GM23338 (cell line): ENCODE results near the gene RIMS4. TPM values are rescaled to one million over a fixed set of nuclear protein-coding genes. Genes with fewer than 3 reads are reported as not detected.

Source experiments
- ATAC-seq: fragments of 200-7000 bp; cut with Tn5 transposase; 3 replicates; pipeline ENCODE4 v1.9.1; 2020
- DNase-seq: peaks from one replicate; pipeline ENCODE4 v3.0.0-alpha.2; 2015; ENCODE audit warnings: low spot score
- H2AFZ ChIP-seq: fragments of 200-600 bp; sonication (generic); 2 replicates; pipeline ENCODE4 v1.8.0; 2016; ENCODE audit warnings: antibody characterized with exemption, mild to moderate bottlenecking, moderate library complexity
- H3F3A ChIP-seq: fragments of 200-600 bp; sonication (generic); replicated peaks from 2 replicates; pipeline ENCODE4 v1.8.0; 2017; ENCODE audit warnings: antibody characterized with exemption, mixed run types, low read depth
- H3K27ac ChIP-seq: fragments of 200-600 bp; sonication (generic); 2 replicates; pipeline ENCODE4 v1.6.1; 2016; ENCODE audit warnings: low read depth
- H3K27me3 ChIP-seq: fragments of 200-600 bp; sonication (generic); 2 replicates; pipeline ENCODE4 v1.8.0; 2016; ENCODE audit warnings: mild to moderate bottlenecking, mixed run types, moderate library complexity; ENCODE audit not compliant: insufficient read depth
- H3K36me3 ChIP-seq: fragments of 200-600 bp; sonication (generic); 2 replicates; pipeline ENCODE4 v1.8.0; 2016; ENCODE audit warnings: mild to moderate bottlenecking; ENCODE audit not compliant: insufficient read depth
- H3K4me1 ChIP-seq: fragments of 200-600 bp; sonication (generic); 2 replicates; pipeline ENCODE4 v1.8.0; 2016; ENCODE audit warnings: mild to moderate bottlenecking, moderate library complexity; ENCODE audit not compliant: insufficient read depth
- H3K4me2 ChIP-seq: fragments of 200-600 bp; sonication (generic); 2 replicates; pipeline ENCODE4 v1.7.1; 2017; ENCODE audit warnings: mixed run types
- H3K4me3 ChIP-seq: fragments of 200-600 bp; sonication (generic); 2 replicates; pipeline ENCODE4 v1.6.1; 2016; ENCODE audit warnings: mixed run types
- H3K79me2 ChIP-seq: fragments of 200-600 bp; sonication (generic); replicated peaks from 2 replicates; pipeline ENCODE4 v1.8.0; 2017; ENCODE audit warnings: mild to moderate bottlenecking; ENCODE audit not compliant: insufficient read depth
- H3K9me2 ChIP-seq: fragments of 200-600 bp; sonication (generic); 2 replicates; pipeline ENCODE4 v1.8.0; 2017; ENCODE audit not compliant: insufficient read depth
- H4K20me1 ChIP-seq: fragments of 200-600 bp; sonication (generic); replicated peaks from 2 replicates; pipeline ENCODE4 v1.8.0; 2017; ENCODE audit warnings: mild to moderate bottlenecking; ENCODE audit not compliant: insufficient read depth
- H3K27ac Mint-ChIP-seq: 2 replicates; pipeline ENCODE4 v1.8.0; 2020; ENCODE audit warnings: inconsistent platforms, mild to moderate bottlenecking, moderate library complexity, mixed read lengths
- H3K27me3 Mint-ChIP-seq: 3 replicates; pipeline ENCODE4 v1.8.0; 2022; ENCODE audit warnings: low read depth, mild to moderate bottlenecking, moderate library complexity, mixed read lengths, inconsistent platforms; ENCODE audit not compliant: insufficient read depth, poor library complexity
- H3K36me3 Mint-ChIP-seq: 3 replicates; pipeline ENCODE4 v1.8.0; 2021; ENCODE audit warnings: low read depth, mild to moderate bottlenecking, inconsistent platforms, moderate library complexity, mixed read lengths
- H3K4me1 Mint-ChIP-seq: 3 replicates; pipeline ENCODE4 v1.8.0; 2020; ENCODE audit warnings: mild to moderate bottlenecking, inconsistent platforms, mixed read lengths
- H3K4me3 Mint-ChIP-seq: 3 replicates; pipeline ENCODE4 v1.8.0; 2021; ENCODE audit warnings: moderate library complexity, mild to moderate bottlenecking, inconsistent platforms, mixed read lengths
- H3K9me3 Mint-ChIP-seq: 3 replicates; pipeline ENCODE4 v1.8.0; 2020; ENCODE audit warnings: moderate library complexity, mild to moderate bottlenecking, inconsistent platforms, mixed read lengths
- JUNB ChIP-seq: IDR thresholded peaks from one replicate; pipeline ENCODE4 v1.6.1; 2016; ENCODE audit warnings: antibody characterized with exemption; ENCODE audit not compliant: unreplicated experiment
- ZNF114 ChIP-seq: fragments of 250-450 bp; sonication (Bioruptor Pico); IDR thresholded peaks from 2 replicates; pipeline ENCODE4 v1.5.0; 2020; ENCODE audit warnings: mild to moderate bottlenecking, moderate library complexity
- polyA plus RNA-seq: library from polyadenylated mRNA; unstranded; fragments of >200 nt; fragmentation: Nextera tagmentation; extraction: Ambion mirVana; gene quantifications from 2 replicates; pipeline ENCODE4 v1.2.1, GENCODE V29; 2016
- total RNA-seq: library from RNA; depleted of rRNA; stranded (reverse); fragments of >200 nt; shearing (Covaris generic); gene quantifications from 2 replicates; pipeline ENCODE4 v1.2.3, GENCODE V29; 2014
- TF ChIP-seq, protein P1 (sequence below), 2 experiments: fragments of 200-600 bp in 1 of 2; sonication (generic) in 1 of 2; conservative IDR thresholded peaks; 2 replicates each; pipeline versions ENCODE4 v1.5.1 to v1.6.1; 2016 to 2017; ENCODE audit warnings: antibody characterized with exemption in 2 of 2, low read depth in 2 of 2, mild to moderate bottlenecking in 2 of 2, moderate library complexity in 1 of 2
- TF ChIP-seq, protein P2 (sequence below): IDR thresholded peaks from one replicate; pipeline ENCODE4 v1.6.1; 2018; ENCODE audit warnings: antibody characterized with exemption; ENCODE audit not compliant: unreplicated experiment

The RIMS4 gene
- total and polyA plus RNA-seq, 2 experiments from 2014 or later = 3.5 to 39.7 TPM

DNA sequence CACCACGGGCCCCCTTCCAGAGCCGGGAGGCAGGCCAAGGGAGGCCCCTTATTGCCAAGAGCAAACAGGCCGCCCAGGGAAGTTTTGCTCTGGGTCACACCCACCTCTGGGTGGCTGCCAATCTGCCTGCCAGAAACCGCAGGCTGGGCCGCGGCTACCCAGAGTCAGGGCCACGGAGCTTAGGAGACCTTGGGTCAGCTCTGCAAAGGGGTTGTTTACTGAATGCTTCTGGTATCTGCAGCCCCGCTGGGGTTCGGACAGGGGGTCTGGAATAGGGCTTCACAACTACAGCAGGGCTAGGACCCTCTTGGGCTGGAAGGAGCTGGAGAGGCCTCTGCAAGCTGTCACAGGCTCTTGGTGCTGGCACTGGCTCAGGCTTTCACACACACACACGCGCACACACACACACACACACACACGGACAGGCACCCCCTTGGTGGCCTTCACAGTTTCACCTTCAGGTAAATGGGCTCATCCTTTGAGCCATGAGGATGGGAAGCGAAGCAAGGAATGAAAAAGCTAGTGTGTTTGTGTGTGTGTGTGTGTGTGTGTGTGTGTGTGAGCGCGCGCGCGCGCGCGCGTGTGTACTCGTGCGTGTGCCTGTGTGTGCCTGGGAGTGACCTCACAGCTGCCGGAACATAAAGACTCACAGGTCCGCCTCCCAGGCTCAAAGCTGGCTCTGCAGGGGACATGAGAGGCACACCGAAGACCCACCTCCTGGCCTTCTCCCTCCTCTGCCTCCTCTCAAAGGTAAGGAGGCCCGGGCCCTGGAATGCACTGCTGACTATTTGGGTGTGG is 95.4 kb downstream of the RIMS4 start, which contains the start of gene CCN5:
TSS of gene CCN5 (plus strand) at position 669 of the 798 bp plus-strand sequence. CDS start at position 691, 22 bp downstream.
- no peaks in the 10 kb centered on the region for H3K9me2 ChIP-seq
- TF ChIP-seq, protein P1, sequence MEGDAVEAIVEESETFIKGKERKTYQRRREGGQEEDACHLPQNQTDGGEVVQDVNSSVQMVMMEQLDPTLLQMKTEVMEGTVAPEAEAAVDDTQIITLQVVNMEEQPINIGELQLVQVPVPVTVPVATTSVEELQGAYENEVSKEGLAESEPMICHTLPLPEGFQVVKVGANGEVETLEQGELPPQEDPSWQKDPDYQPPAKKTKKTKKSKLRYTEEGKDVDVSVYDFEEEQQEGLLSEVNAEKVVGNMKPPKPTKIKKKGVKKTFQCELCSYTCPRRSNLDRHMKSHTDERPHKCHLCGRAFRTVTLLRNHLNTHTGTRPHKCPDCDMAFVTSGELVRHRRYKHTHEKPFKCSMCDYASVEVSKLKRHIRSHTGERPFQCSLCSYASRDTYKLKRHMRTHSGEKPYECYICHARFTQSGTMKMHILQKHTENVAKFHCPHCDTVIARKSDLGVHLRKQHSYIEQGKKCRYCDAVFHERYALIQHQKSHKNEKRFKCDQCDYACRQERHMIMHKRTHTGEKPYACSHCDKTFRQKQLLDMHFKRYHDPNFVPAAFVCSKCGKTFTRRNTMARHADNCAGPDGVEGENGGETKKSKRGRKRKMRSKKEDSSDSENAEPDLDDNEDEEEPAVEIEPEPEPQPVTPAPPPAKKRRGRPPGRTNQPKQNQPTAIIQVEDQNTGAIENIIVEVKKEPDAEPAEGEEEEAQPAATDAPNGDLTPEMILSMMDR (conservative IDR thresholded peaks at IDR 0.05; ENCODE audit: low read depth in 2 of 2) = no peak
- DNase-seq (no peak), ATAC-seq (no peak; the same call in 2 of the 3 replicates)
- H3K4me1 Mint-ChIP-seq = no peaks in the 10 kb centered on the region
- H3K4me3 ChIP-seq = no peak within 1 kb of the TSS
- H3K27me3 ChIP-seq = no peaks in the 10 kb centered on the region
- H3K27ac Mint-ChIP-seq = no peak within 1 kb of the TSS
- H2AFZ ChIP-seq = no peak within 1 kb of the TSS
- peaks cover 10% of the 10 kb centered on the region for H3K27me3 Mint-ChIP-seq
- H3K36me3 Mint-ChIP-seq = no peaks in the 10 kb centered on the region
- H3F3A ChIP-seq = no peaks in the 10 kb centered on the region
- no peak within 1 kb of the TSS for H3K27ac ChIP-seq
- H4K20me1 ChIP-seq = no peaks in the 10 kb centered on the region
- H3K79me2 ChIP-seq = no peaks in the 10 kb centered on the region
- H3K4me3 Mint-ChIP-seq = no peak within 1 kb of the TSS
- H3K4me1 ChIP-seq = no peaks in the 10 kb centered on the region
- H3K36me3 ChIP-seq = no peaks in the 10 kb centered on the region
- H3K4me2 ChIP-seq = no peak within 1 kb of the TSS
- no peaks in the 10 kb centered on the region for H3K9me3 Mint-ChIP-seq

DNA sequence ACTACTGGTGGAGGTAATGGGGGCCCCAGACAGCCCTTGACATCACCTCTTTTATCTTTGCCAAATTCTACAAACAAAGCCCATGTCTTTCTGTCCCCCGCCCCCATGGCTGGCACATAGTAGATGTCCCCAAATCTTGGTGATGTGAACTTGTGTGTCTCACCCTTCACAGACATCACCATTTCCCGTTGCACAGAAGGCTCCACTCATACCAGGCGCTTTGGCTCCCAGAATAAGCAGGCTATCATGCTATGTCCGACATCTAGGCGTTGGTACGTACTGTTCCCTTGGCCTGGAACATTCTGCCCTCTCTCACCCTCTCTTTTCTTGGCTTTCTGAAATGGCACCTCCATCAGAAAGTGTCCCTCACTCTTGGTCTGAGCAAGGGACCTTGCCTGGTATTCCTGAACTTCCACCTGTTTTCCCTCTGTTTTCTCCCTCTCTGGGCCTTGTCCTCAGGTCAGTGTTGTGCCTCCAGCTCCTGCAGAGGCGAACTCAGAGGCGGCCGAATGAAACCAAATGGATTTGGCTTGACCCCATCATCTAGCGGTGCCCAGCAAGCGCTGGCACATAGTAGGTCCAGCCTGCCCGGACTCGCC is 96.1 kb downstream of the RIMS4 start:
- H3K36me3 Mint-ChIP-seq = no peaks in the 10 kb centered on the region
- peaks cover 10% of the 10 kb centered on the region for H3K27me3 Mint-ChIP-seq
- Histone ChIP-seq H3F3A (no peaks in the 10 kb centered on the region), H3K4me1 (no peaks in the 10 kb centered on the region), H2AFZ (no peak overlapping the region), H3K36me3 (no peaks in the 10 kb centered on the region), H3K27me3 (no peaks in the 10 kb centered on the region), H3K4me2 (no peak overlapping the region), H3K79me2 (no peaks in the 10 kb centered on the region), H3K4me3 (no peak overlapping the region), H3K9me2 (no peaks in the 10 kb centered on the region), H4K20me1 (no peaks in the 10 kb centered on the region), H3K27ac (no peak overlapping the region)
- DNase-seq (no peak), ATAC-seq (no peak)
- H3K4me1 Mint-ChIP-seq = no peaks in the 10 kb centered on the region
- TF ChIP-seq, protein P2, sequence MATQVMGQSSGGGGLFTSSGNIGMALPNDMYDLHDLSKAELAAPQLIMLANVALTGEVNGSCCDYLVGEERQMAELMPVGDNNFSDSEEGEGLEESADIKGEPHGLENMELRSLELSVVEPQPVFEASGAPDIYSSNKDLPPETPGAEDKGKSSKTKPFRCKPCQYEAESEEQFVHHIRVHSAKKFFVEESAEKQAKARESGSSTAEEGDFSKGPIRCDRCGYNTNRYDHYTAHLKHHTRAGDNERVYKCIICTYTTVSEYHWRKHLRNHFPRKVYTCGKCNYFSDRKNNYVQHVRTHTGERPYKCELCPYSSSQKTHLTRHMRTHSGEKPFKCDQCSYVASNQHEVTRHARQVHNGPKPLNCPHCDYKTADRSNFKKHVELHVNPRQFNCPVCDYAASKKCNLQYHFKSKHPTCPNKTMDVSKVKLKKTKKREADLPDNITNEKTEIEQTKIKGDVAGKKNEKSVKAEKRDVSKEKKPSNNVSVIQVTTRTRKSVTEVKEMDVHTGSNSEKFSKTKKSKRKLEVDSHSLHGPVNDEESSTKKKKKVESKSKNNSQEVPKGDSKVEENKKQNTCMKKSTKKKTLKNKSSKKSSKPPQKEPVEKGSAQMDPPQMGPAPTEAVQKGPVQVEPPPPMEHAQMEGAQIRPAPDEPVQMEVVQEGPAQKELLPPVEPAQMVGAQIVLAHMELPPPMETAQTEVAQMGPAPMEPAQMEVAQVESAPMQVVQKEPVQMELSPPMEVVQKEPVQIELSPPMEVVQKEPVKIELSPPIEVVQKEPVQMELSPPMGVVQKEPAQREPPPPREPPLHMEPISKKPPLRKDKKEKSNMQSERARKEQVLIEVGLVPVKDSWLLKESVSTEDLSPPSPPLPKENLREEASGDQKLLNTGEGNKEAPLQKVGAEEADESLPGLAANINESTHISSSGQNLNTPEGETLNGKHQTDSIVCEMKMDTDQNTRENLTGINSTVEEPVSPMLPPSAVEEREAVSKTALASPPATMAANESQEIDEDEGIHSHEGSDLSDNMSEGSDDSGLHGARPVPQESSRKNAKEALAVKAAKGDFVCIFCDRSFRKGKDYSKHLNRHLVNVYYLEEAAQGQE = no peak
- TF ChIP-seq JUNB (no peak), ZNF114 (no peak)
- TF ChIP-seq, protein P1 (conservative IDR thresholded peaks at IDR 0.05; ENCODE audit: low read depth in 2 of 2) = no peak
- H3K27ac Mint-ChIP-seq = no peak overlapping the region
- H3K4me3 Mint-ChIP-seq = no peak overlapping the region
- no peaks in the 10 kb centered on the region for H3K9me3 Mint-ChIP-seq
